Astrocyte (in vitro differentiated cells and primary cell): Measurements from ENCODE around the gene ZP1.

ENCODE experiments used
- EZH2 ChIP-seq: IDR thresholded peaks from 2 replicates; pipeline ENCODE4 v1.6.1; 2012; ENCODE audit warnings: mild to moderate bottlenecking, low read length, inconsistent platforms; ENCODE audit not compliant: insufficient read depth
- TF ChIP-seq, protein P1 (sequence below): IDR thresholded peaks from 2 replicates; pipeline ENCODE4 v1.5.1; 2011; ENCODE audit warnings: low read depth, mild to moderate bottlenecking, inconsistent platforms, low read length, moderate library complexity; ENCODE audit not compliant: insufficient read depth

DNA sequence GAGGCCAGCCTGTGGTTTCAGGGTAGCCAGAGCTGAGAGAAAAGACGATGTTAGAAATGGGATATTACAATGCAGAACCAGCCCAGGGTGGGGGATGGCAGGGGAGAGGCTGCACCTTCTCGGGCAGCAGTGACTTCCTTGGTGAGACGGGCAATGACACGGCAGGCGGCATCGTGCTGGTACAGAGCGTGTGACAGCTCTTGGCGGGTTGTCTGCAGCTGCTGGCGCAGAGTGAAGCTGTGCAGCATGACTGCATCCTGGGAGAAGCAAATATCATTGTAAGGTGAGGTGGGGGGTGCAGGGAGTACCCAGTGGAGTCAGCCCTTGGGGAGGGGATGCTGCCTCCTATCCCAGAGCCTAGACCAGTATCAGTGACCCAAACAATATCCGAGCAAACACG is 35.3 kb downstream of the ZP1 start:
- TF ChIP-seq, protein P1, sequence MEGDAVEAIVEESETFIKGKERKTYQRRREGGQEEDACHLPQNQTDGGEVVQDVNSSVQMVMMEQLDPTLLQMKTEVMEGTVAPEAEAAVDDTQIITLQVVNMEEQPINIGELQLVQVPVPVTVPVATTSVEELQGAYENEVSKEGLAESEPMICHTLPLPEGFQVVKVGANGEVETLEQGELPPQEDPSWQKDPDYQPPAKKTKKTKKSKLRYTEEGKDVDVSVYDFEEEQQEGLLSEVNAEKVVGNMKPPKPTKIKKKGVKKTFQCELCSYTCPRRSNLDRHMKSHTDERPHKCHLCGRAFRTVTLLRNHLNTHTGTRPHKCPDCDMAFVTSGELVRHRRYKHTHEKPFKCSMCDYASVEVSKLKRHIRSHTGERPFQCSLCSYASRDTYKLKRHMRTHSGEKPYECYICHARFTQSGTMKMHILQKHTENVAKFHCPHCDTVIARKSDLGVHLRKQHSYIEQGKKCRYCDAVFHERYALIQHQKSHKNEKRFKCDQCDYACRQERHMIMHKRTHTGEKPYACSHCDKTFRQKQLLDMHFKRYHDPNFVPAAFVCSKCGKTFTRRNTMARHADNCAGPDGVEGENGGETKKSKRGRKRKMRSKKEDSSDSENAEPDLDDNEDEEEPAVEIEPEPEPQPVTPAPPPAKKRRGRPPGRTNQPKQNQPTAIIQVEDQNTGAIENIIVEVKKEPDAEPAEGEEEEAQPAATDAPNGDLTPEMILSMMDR, result no peak
- no peak for TF ChIP-seq EZH2
